A549 treated with CORT108297 at 1 μM for 4 hours (cell line): Measurements from ENCODE around the gene CLINT1. TPM values are rescaled to one million over a fixed set of nuclear protein-coding genes. Genes with fewer than 3 reads are reported as not detected.

Experiments
- total RNA-seq: library from RNA; stranded (reverse); fragments of 200-300 nt; extraction: Qiagen RNA extraction; gene quantifications from 5 replicates; pipeline ENCODE4 v1.2.3, GENCODE V29; 2022

Gene CLINT1
- total RNA-seq = 71.3 to 84.9 TPM (median 81.1 TPM) in 5 replicates

GRCh38 chr5:157858527-157859226 is at the start of gene CLINT1:
Gene CLINT1, minus strand, starts transcription at chr5:157859145. Its CDS starts 175 bp downstream, at chr5:157858970.

GRCh38 chr5:157743163-157744050 is 115.5 kb downstream of the CLINT1 start, which contains the start of gene LSM11:
Gene LSM11, plus strand, starts transcription at chr5:157743712. Its CDS starts 39 bp downstream, at chr5:157743751.

Other genes with a start within 250 kb of the CLINT1 start
- 0.03 to 0.13 TPM (median 0.05 TPM) in 3 of 5 replicates, not detected in the others for gene SOX30, start 206.7 kb downstream of the CLINT1 start, total RNA-seq
- not detected in 5 replicates for gene C5orf52, start 187.6 kb downstream of the CLINT1 start, total RNA-seq
- 25.7 to 37.1 TPM (median 27.2 TPM) in 5 replicates for gene THG1L, start 127.7 kb downstream of the CLINT1 start, total RNA-seq
- gene LSM11, start 115.4 kb downstream of the CLINT1 start, total RNA-seq = 2.5 to 3.2 TPM (median 2.6 TPM) in 5 replicates